Fibroblast of villous mesenchyme (primary cell): Measurements from ENCODE around the gene BBS4. TPM values are rescaled to one million over a fixed set of nuclear protein-coding genes. Genes with fewer than 3 reads are reported as not detected.

Experiments used
- DNase-seq: peaks from one replicate; pipeline ENCODE4 v3.0.0-alpha.2; 2010; ENCODE audit warnings: low read depth
- H3K4me3 ChIP-seq: 2 replicates; pipeline ENCODE4 v1.5.1; 2011; ENCODE audit warnings: low read depth, mild to moderate bottlenecking, low read length
- small RNA-seq: library from RNA; depleted of rRNA; stranded (forward); fragments of <200 nt; gene quantifications from one replicate; pipeline ENCODE3, GENCODE V24; 2012
- total RNA-seq: library from RNA; depleted of rRNA; stranded (reverse); fragments of >200 nt; gene quantifications from 2 replicates; pipeline ENCODE4 v1.2.3, GENCODE V29; 2012
- TF ChIP-seq, protein P1 (sequence below): IDR thresholded peaks from 2 replicates; pipeline ENCODE4 v1.5.1; 2012; ENCODE audit warnings: low read depth, mild to moderate bottlenecking, low read length; ENCODE audit not compliant: insufficient read depth

Gene BBS4
- total RNA-seq, 1 donor: 19.4 TPM

DNA sequence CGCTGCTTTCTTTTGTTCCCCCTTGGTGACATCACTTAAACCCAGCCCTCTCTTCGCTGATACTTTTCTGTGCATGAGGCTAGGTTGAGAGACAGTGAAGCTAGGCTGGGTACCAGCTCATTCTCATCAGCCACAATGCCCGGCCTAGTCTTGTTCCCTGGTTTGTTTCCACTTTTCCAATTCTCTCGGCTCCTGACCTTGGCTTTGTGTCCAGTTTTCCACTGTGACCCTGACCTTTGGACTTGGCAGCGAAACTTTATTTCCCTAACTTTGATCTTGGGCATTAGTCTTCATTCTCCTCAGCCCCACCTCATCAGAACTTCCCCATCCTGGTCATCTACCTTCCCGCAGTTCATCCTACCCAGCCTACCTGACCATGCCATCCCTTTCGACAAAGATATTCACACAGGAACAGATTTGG is 98.5 kb downstream of the BBS4 start:
- TF ChIP-seq, protein P1, sequence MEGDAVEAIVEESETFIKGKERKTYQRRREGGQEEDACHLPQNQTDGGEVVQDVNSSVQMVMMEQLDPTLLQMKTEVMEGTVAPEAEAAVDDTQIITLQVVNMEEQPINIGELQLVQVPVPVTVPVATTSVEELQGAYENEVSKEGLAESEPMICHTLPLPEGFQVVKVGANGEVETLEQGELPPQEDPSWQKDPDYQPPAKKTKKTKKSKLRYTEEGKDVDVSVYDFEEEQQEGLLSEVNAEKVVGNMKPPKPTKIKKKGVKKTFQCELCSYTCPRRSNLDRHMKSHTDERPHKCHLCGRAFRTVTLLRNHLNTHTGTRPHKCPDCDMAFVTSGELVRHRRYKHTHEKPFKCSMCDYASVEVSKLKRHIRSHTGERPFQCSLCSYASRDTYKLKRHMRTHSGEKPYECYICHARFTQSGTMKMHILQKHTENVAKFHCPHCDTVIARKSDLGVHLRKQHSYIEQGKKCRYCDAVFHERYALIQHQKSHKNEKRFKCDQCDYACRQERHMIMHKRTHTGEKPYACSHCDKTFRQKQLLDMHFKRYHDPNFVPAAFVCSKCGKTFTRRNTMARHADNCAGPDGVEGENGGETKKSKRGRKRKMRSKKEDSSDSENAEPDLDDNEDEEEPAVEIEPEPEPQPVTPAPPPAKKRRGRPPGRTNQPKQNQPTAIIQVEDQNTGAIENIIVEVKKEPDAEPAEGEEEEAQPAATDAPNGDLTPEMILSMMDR: no peak
- DNase-seq: no peak
- H3K4me3 ChIP-seq: peak overlapping the region; percentile 96

DNA sequence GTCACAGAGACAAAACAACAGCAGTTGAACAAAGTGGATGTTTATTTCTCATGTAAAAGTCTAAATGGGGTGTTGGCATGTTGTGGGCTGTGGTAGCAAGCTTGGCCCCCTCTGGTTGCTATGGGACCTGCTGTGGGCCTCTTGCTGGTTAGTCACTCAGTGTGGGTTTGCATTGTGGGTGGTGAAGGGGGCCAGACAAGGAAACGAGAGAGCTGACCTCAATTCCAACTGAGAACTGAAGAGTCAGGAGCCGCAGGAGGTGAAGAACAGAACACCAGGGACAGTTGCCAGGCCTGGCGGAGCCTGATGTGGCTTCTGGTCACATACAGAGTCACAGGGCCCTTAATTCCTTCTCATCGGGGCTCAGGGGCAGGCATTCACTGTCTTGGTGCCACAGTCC is 99.4 kb downstream of the BBS4 start:
- DNase-seq: no peak
- TF ChIP-seq, protein P1: no peak
- H3K4me3 ChIP-seq: no peak overlapping the region

DNA sequence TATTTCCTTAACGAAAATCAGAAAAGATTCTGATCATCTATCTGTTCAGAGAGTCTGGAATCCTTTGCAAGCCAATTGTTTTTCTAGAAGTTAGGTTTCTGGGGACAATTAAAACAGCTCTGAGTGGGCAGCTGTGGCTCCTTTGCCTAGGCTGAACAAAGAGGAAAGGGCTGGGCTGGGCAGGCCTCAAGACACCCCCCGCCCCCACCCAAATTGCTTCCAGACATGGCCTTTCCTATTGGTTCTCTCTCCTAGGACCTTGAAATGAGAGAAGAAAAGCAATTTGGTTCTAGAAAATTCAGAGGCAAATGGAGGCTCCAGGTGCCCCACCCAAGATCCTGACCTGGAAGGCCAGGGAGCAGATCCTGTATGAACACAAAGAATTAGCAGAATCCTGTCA is 99.8 kb downstream of the BBS4 start:
- TF ChIP-seq, protein P1: no peak
- DNase-seq: no peak
- no peak overlapping the region for H3K4me3 ChIP-seq

DNA sequence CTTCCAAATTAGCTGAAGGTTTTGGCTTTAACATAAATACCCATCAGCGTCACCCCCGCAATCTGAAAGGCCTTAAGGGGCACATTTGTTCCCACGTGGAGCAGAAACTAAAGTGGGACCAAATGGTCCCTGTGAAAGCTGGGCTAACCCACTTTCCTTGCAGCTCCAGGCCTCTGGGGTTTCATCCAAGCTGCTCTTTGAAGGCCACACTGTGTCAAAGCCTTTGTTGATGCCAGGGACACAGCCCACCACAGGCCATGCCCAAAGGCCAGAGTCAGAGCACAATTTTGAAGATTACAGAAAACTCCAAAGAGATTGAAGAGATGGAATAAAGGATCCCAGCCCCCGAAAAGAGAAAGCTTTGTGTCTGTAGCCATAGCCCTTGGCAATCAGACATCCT is 100.2 kb downstream of the BBS4 start:
- DNase-seq: no peak
- TF ChIP-seq, protein P1: no peak
- no peak overlapping the region for H3K4me3 ChIP-seq

DNA sequence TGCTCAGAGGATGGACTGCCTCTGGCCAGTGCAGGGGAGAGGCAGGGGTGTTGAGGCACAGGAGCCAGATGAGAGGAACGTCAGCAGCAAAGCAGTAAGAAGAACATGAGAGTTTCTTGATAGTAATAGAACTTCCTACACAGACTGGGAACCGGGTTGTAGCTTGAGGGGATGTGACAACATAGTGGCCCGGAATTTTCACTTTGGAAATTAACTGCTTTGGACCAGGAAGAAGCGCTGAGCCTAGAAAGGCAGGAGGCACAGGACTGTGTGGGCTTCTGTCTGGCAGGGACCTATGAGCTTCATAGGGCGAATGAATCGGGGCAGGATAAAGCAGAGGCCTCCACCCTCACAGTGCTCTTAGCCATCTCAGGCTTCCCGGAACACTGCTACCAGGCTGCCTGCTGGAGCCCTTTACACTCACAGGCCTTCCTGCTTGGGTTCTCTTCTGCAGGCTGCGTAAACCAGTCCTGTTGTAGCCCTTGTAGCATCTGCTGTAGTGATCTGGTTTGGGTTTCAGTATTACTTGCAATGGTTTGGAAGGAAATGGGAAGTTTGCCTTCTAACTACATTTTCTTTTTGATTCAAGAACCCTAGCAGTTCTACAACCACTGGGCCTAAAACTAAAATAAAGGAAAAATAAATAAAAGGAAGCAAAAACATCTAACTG is 100.8 kb downstream of the BBS4 start:
- no peak overlapping the region for H3K4me3 ChIP-seq
- no peak for DNase-seq
- TF ChIP-seq, protein P1: no peak

DNA sequence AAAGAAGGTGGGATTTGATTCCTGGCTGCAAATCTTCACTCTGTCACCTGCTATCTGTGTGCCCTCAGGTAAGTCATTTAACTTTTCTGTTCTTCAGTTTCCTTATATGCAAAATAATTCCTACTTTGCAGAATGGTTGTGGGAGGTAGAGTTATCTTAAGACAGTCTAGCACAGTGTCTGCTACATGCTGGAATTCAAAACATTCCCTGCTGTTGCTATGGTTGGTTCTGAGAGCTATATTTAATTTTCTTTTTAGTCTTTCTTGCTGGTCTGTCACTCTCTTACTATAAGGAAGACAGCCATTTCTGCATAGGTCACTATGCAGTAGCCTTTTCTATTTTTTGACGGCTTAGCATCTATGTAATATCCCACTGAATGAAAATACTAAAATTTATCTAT is 101.5 kb downstream of the BBS4 start:
- TF ChIP-seq, protein P1: no peak
- no peak overlapping the region for H3K4me3 ChIP-seq
- DNase-seq: no peak

Small RNAs within 50 kb of the gene (small RNA-seq; reads per million reads assigned to genes)
- gene RN7SL853P: not detected

Other genes with a start within 250 kb of the BBS4 start
- gene ARIH1, start 211.9 kb upstream of the BBS4 start, total RNA-seq: 21.3 and 37.6 TPM in 2 replicates
- gene GOLGA6B, start 31.5 kb upstream of the BBS4 start, total RNA-seq: not detected in 2 replicates
- 0.32 and 0.43 TPM in 2 replicates for gene HIGD2B, start within 50 bp of the BBS4 start, total RNA-seq
- 51.5 and 74.7 TPM in 2 replicates for gene ADPGK, start 97.6 kb downstream of the BBS4 start, total RNA-seq